ENCODE data around the gene AGA.

Gene AGA

DNA sequence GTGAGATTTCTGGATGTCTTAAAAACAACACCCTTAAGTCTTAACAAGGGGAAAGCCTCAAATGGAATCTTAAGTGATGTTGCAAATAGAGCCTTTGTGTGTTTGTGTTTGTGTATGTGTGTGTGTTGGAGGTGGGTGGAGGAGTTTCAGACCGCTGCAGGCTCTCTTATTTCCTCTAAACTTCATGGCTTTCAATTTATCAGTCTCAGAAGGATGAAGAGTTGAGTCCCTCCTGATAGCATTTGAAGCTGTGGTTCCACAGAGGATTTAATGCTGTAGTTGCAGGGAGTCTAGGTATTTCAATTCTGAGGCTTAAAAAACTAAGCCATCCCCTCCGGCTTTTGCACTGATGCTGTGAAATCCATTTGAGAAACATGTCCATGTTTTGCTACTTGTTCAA is 4.3 kb upstream of the AGA start:
- no peak for DNase-seq

GRCh38 chr4:177444911-177445736 is 2.9 kb upstream of the AGA start:
- no peak for DNase-seq

- DNase-seq = peak; percentile 85
Measured at GRCh38 chr4:177441061-177441802, 1.0 kb downstream of the AGA start.

DNA sequence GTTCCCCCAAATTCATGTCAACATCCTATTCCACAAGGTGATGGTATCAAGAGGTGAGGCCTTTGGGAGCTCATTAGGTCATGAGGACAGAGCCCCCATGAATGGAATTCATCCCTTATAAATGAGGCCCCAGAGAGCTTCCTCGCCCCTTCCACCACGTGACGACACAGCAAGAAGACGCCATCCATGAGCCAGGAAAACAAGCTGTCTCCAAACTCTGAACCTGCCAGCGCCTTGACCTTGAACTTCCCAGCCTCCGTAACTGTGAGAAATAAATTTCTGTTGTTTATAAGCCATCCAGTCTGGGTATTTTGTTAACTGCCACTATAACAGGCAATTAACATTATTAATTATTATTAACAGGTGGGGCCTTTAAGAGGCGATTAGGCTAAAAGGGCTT is 5.8 kb downstream of the AGA start:
- no peak for DNase-seq

GRCh38 chr4:177434667-177435066 is 7.6 kb downstream of the AGA start:
- no peak for DNase-seq

DNA sequence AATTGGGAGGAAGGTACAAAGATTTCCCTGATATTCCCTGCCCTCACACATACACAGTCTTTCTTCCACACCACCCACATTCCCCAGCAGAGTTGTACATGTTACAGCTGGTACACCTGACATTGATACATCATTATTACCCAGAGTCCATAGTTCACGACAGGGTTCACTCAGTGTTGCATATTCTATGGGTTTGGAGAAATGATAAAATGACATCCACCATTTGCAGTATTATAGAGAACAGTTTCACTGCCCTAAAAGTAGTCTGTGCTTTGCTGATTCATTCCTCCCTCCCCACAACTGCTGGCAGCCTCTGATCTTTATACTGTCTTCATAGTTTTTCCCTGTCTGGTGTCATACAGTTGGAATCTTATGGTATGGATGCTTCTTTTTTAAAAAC is 15.0 kb downstream of the AGA start:
- DNase-seq = no peak

DNA sequence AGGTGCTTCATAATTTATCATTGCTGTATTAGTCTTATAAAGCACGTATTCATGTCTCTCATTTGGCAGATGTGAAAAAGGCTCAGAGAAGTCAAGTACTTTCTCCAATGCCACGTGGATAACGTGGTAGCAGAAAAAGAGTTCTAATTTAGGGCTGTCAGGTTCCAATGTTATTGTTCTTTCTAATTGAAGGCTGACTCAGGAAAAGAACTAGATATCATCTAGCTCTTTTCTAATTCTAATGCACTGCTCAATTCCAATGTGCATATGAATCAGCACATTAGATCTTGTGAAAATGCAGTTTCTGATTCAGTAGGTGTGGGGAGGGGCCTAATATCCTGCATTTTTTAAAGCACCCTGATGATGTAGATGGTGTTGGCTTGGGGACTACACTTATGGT is 22.8 kb downstream of the AGA start:
- no peak for DNase-seq

DNA sequence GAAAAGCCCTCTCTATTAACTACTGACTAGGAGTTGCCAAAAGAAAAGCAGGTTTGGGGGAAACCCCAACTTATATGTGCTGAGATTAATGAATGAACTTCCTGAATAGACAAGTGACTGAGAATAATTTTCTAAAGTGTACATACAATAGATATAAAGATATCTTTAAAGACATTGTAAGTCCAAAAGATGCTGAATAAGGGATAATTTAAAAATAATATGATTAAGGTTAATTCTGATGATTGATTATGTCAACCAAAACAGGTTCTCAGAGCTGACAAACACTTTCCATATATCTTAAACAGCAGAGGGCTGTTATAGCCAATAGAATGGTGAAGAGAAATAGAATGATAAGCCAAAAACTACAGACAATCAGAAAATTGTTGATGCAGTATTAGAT is 28.6 kb downstream of the AGA start:
- DNase-seq = no peak

DNA sequence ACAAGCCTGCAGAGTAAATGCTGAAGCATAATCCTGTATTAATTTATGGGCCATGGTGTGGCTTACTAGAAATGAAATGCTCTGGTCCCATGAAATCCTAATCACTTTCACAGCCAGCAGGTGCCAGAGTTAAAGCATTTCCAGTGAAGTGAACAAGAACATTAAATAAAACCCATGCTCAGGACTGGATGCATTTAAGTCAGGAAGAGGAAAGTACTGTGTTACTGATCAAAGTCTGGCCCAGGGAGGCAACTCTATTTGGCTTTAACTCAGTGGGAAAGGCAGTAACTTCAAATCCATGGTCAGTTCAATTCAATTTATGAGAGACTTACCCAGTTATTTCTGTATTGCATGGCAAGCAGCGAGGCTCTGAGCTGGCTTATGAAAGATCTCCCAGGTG is 29.2 kb downstream of the AGA start:
- no peak for DNase-seq

DNA sequence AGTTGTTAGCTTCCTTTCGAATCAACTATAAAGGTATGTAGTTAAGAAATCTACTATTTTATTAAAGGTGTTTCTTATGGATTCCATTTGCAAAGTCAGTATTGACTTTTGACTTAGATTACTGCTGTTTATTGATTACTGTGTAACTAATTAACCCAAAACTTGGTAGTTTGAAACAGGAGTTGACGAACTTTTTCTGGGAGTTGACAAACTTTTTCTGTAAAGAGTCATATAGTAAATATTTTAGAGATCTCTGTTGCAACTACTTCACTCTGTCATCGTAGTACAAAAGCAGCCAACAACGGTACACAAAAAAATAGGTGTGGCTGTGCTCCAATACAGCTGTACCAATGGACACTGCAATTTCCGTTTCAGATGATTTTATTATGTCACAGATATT is 30.2 kb downstream of the AGA start:
- no peak for DNase-seq

GRCh38 chr4:177410566-177410965 is 31.7 kb downstream of the AGA start:
- no peak for DNase-seq

- DNase-seq = no peak
Measured at GRCh38 chr4:177408023-177408422, 34.2 kb downstream of the AGA start.

DNA sequence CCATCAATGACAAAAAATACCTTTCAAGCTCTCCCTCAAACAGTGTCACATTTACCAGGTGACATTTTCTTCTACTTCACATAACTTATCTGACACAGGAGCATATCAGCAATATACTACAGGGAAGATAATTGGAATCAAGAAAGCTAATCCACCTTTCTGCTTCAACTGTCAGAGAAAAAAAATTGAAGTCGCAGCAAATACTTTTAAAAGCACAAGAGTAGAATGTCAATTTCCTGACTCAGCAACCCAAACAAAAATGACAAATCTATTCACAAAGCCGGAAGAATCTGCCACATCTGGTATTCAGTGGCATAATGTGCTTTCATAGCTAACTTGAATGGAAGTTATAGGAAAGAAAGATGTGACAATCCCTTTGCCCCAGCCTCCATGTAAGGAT is 36.7 kb downstream of the AGA start:
- DNase-seq = no peak

DNA sequence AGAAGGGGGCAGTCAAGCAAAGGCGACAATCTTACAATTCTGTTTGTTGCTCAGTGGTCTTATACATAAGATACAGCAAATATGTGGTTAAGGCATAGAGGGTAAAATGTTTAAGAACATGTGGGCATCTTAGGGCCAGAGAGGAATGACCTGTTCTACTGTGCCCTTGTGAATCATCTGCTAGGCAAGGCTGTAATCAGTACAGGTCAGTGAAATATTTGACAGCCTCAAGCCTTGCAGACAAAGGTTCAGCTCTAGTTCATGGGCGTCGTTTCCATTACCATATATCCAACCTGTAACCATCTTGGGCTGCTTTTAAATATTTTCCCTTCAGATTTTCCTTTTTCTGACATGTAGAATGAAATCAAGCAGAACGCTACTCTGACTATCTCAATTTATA is 37.3 kb downstream of the AGA start:
- no peak for DNase-seq

- DNase-seq = no peak
Measured at GRCh38 chr4:177404342-177404741, 37.9 kb downstream of the AGA start.

- no peak for DNase-seq
Measured at GRCh38 chr4:177403746-177404145, 38.5 kb downstream of the AGA start.

GRCh38 chr4:177401658-177402273 is 40.5 kb downstream of the AGA start:
- DNase-seq = no peak

DNA sequence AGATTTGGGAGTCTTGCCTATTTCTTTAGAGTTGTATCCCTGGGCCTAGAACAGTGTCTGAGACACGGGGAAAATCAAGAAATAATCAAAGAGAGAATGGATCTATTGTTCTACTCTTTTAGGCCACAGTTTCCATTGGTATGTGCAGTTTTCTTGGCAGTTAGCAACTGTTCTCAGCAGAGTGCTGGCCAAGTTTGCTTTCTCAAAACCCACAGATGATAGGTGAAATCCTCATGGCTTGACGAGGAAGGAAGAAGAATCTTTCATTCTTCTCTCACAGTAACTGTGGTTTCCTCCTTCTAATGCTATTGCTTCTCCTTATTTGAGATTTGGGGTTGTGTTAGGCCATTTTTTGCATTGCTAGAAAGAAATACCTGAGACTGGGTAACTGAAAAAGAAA is 42.2 kb downstream of the AGA start:
- peak; percentile 2 for DNase-seq

GRCh38 chr4:177396352-177396751 is 45.9 kb downstream of the AGA start:
- no peak for DNase-seq

DNA sequence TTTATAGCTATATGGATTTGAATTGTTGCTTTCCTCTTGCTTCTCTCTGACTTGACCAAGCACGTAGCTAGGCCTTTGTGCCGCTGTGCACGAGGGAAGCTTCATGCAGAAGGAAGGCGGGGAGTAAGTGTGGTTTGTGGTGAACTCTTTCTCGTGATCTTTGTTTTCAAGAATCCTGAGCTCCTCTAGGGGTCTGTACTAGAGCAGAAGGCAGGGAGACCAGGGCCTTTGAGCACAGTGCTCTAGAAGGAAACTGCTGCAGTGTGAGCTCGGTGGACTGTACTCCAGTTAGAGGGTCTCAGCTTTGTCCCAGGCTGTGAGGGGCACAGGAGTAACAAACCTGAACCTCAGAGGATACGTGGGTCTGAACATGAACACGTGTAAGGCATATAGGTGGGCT is 49.0 kb downstream of the AGA start:
- DNase-seq = peak; percentile 27

- DNase-seq = no peak
Measured at GRCh38 chr4:177391953-177392352, 50.3 kb downstream of the AGA start.

DNA sequence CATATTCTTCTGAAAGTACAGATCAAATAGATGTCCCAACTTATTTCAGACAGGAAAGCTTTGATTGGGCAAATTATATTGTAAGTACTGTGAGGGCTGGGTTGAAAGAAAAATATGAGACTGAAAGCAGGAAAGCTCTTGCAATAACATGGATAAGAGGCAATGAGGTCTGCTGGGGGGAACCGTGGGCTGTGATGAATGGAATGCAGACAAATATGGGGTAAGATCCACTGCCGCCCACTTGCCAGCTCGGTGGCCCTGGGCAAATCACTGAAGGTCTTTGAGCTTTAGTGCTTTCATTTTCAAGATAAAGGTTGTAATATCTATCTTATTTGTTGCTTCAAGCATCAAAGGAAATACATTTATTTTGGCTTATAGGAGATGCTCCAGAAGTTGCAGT is 51.0 kb downstream of the AGA start:
- DNase-seq = no peak

DNA sequence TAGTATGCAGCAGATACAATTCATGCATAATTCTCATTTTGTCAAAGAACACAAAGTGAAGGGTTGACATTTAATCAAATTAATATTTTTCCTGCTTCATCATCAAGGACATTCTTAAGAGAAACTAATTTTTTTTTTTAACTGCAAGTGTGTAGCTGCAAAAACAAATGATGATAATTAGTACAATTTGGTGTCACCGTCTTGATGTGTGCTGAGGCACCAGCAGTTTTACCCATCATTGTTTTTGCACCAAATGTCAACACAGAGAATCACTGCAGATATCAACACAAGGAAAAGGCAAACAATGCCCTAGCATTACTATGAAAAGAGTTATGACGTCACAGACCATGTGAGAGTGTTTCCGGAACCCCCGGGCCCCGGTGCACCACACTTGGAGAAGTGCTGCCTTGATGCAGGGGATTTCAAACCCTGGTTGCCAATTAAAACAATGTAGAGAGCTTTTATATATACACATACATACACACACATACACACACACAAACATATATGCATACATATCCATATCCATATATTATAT is 55.9 kb downstream of the AGA start:
- DNase-seq = no peak

All from hematopoietic multipotent progenitor cell treated with erythropoietin and hydrocortisone succinate and interleukin-3 and kit ligand, for 6 days (in vitro differentiated cells).